ENCODE measurements around the gene CNTN4.

- no peak for TF ChIP-seq CTCF (optimal IDR thresholded peaks at IDR 0.05 in 1 of 3, IDR thresholded peaks at IDR 0.05 in 1 of 3, conservative IDR thresholded peaks at IDR 0.05 in 1 of 3; ENCODE audit: extremely low read depth in 1 of 3, insufficient read depth in 2 of 3, low read length in 3 of 3)
- TF ChIP-seq EZH2 (IDR thresholded peaks at IDR 0.05; ENCODE audit: low read length) = no peak
These were observed 869.2 kb downstream of the CNTN4 start for GRCh38 chr3:2967871-2968270.

Measured in keratinocyte (primary cell).